Urothelium cell line (cell line): ENCODE data around the gene ATP8B3.
A peak's percentile ranks its signal among the peaks of the same experiment; 100 is the strongest.

Experiments used
- DNase-seq: peaks from one replicate; pipeline ENCODE4 v3.0.0; 2011; ENCODE audit warnings: low spot score, mixed read lengths
- FAIRE-seq: peaks from 2 replicates; lab custom pipeline; 2011; peaks lifted over from hg19 to GRCh38; lab: Jason Lieb, UNC

Gene ATP8B3

DNA sequence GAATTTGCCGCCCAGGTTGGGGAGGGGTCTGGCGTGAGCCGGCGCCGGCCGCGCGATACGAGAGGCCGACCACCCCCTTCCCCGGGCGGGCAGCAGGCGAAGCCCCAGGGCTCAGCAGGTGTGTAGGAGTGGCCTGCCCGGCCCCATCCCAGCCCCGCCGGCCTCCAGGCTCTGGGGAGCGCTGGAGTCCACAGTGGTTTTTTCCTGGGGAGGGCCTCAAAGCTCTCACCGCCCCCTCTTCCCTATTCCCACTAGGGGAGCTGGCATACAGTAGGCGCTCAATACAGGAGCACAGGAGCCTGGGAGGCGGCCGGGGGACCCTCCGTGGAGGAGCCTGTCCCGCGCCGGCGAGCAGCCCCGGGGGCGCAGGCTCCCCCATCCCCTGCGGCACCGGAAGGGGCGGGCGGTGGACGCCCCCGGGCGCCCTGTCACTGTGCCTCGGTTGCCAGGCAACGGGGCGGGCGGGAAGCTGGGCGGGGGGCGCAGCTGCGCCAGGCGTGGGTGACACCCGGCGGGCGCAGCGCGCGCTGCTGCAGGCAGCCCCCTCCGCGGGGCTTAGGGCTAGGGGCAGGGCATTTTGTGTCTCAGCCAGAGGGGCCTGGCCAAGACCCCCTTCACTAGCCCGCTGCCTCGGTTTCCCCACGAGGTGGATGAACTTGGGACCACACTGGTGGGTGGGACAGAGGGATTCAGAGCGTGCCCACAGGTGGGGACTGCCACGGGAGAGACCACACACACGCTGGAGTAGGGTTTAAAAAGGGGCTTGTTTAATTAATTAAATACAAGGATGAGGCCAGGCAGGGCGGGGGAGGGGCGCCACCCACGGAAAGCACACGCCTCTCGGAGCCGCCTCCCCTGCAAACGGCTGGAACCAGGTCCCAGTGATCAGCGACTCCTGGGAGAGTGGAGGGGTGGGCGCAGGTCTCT, 39.8 kb upstream of the ATP8B3 start:
- DNase-seq (no peak), FAIRE-seq (no peak)

GRCh38 chr19:1850809-1851653, 39.0 kb upstream of the ATP8B3 start:
- no peak for FAIRE-seq

GRCh38 chr19:1849886-1850398, 37.9 kb upstream of the ATP8B3 start:
- FAIRE-seq (no peak), DNase-seq (no peak)

More at GRCh38 chr19:1850809-1851653, 39.0 kb upstream of the ATP8B3 start:
- no peak for DNase-seq

DNA sequence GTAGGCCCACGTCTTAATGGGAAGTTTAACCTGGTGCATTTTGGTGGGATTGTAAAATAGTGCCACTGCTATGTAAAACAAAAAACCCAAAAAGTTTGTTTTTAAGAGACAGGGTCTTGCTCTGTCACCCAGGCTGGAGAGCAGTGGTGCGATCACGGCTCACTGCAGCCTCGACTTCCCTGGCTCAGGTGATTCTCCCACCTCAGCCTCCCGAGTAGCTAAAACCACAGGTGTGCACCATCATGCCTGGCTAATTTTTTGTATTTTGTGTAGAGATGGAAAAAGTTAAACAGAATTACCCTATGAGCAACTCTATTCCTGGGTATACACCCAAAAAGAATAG, 37.0 kb upstream of the ATP8B3 start:
- no peak for DNase-seq
- no peak for FAIRE-seq

GRCh38 chr19:1848399-1849131, 36.5 kb upstream of the ATP8B3 start, which contains the start of gene REXO1:
TSS of gene REXO1 (minus strand) at chr19:1848483. CDS start at chr19:1848358, 125 bp downstream.
- no peak for FAIRE-seq

DNA sequence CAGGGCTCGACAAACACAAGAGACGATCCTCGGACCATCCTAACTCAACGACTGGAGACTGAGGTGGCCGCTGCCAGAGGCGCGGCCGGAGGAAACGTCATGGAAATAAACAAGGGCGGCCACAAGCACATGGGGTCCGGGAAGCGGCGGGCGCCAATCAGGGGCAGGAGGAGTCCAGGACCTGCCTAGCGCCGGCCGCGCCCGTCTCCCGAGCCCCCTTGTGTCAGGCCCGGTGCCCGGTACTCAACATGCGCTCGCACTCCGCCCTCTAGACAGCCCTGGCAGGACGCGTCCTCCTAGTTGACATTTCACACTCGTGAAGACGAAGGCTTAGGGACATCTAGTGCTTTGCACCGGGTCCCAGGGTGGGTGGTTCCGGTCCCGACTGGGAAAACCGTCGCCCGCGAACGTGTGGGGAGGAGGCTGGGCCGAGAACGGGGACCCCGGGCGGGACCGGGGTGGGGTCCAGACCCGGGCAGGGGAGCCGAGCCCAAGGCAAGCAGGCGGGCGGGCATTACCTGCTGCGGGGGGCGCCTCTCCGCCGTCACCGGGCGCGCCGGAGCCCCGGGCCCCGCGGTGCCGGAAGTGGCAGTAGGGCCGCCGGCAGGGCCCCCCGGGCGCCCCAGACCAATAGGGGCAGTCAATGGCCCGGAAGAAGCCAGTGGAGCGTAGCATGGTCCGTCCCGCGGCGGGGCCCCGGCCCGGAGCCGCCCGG, 35.8 kb upstream of the ATP8B3 start:
- no peak for FAIRE-seq
- no peak for DNase-seq

More at GRCh38 chr19:1848399-1849131, 36.5 kb upstream of the ATP8B3 start, which contains the start of gene REXO1:
- DNase-seq = peak; percentile 82

- DNase-seq (no peak), FAIRE-seq (no peak)
These were observed 35.2 kb upstream of the ATP8B3 start for GRCh38 chr19:1847348-1847683.

DNA sequence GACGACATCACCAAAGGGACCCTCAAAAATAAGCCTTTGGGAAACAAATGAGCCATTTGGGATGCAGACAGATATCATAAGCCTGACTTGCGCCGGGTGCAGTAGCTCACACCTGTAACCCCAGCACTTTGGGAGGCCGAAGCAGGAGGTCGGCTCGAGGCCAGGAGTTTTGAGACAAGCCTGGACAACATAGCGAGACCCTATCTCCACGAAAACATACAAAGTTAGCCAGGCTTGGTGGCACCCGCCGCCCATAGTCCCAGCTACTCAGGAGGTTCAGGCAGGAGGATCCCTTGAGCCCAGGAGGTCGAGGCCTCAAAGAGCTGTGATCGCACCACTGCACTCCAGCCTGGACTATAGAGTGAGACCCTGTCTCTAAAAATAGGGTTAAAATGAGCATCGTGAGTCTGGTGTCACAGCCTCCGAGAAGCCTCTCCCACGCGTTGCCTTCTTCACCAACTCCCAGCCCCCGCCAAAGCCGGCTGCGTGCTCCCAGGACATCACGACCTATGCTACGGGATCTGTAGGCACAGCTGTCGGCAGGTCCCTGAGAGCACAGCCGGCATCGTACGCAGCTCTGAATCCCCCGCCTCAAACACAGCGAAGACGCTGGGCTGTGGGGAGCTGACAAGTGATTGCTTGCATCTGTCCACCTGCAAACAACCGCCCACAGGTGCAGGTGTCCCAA, 34.6 kb upstream of the ATP8B3 start:
- no peak for FAIRE-seq
- no peak for DNase-seq

DNA sequence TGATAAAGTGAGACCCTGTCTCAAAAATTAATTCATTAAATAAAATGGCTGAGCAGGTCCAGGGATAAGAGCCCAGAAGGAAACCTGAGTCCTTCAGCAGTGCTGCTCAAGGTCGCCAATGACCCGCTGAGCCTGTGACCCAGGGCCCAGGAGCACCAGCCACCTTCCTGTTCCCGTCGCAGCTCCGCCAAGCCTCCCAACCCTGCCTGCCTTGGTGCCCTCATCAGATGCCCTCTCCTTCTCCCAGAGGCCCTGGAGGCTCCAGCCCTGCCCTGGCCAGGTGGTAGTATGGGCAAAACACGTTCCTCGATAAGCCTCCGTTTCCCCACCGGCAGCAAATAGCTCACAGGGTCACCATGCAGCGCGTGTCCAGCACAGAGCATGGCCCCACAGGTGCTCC, 33.6 kb upstream of the ATP8B3 start:
- FAIRE-seq = no peak

DNA sequence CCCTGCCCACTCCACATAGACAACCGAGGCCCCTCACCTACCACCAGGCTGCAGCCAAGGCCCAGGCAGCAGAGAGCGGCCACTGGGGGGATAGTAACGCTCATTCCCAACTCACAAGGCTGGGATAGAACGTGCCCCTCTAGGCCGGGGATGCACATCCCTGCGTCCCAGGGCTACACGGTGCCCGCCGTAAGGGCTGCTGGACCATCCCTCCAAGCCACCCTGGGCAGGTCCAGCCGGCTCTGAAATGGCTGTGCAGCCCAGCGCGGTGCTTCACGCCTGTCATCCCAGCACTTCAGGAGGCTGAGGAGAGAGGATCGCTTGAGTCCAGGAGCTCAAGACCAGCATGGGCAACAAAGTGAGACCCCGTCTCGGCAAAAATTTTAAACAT, 33.0 kb upstream of the ATP8B3 start:
- FAIRE-seq = no peak
- no peak for DNase-seq

More for the DNA sequence above, 33.6 kb upstream of the ATP8B3 start:
- DNase-seq = no peak

GRCh38 chr19:1844513-1845124, 32.5 kb upstream of the ATP8B3 start:
- DNase-seq = no peak
- no peak for FAIRE-seq

DNA sequence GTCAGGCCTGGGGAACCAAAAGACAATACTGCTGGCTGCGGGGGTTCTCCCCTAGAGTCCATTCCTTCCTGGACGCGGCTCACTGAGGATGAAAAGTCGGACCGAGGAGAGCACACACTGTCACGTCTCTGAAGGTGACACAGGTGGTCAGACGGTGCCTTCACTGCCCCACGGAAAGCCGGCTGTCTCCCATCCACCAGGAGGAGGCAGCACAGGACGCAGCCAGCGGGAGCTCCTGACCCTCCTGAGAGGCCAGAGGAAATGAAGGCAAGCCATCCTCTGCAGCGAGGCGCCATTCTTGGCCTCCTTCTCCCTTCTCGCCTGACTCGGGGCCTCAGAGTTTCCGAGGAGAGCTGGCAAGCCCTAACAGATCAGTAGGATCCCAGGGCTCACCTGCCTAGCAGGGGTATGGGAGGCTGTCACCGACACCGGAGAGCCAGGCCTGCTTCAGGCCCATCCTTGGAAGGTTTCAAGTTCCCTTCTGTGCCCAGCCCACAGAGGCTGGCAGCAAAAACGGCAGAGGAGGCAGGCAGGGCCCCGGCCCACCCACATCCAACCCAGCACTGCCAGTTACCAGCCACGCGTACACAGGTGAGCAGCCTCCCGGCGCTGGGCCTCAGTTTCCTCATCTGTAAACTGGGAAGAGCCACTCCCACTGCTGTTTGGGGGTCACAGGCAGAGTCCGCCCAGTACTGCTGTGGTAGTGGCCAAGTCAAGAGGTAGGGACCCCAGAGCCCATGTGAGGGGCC, 31.7 kb upstream of the ATP8B3 start:
- FAIRE-seq = no peak

DNA sequence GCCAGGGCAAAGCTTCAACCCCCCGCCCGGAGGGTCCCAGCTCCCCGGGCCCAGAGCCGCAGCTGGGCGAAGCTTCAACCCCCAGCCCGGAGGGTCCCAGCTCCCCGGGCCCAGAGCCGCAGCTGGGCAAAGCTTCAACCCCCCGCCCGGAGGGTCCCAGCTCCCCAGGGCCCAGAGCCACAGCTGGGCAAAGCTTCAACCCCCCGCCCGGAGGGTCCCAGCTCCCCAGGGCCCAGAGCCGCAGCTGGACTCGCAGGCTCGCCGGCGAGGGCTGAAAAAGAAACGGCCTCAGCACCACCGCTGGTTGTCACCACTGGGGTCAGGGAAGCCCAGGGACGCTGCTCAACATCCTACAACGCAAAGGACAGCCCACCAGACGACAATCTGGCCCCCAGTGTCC, 31.0 kb upstream of the ATP8B3 start:
- DNase-seq = no peak
- no peak for FAIRE-seq

More for the DNA sequence above, 31.7 kb upstream of the ATP8B3 start:
- DNase-seq = no peak

DNA sequence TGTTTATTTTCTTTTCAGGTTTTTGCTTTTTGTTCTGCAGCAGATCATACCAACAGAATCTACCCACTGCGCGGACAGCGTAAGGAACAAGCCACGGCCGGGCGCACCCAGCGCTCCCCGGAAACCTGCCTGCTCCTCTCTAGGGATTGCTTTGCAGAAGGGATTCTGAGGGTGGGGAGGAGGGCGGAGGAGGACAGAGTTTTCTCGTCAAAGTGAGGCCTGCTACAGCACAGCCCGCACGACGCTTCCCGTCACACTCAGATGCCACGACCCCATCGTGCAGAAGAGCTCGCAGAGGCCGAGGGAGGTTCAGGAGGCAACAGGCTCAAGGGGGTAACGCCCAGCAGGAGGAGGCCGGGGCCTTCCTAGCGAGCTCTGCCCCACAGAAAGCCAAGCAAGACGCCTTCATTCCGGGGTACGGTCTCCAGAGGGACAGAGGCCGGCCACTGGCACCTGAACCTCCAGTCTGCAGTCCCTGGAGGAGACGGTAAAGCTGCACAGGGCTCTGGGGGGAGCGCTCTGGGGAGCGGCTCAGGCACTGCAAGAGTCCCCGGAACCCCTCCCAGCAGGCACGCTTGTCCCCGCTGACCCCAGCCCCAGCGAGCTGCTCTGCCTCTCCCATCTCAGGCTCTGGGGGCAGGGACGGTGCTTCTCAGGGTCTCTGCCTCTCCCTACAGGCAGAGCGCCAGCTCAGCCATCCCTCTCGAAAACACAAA, 29.3 kb upstream of the ATP8B3 start:
- FAIRE-seq = no peak

DNA sequence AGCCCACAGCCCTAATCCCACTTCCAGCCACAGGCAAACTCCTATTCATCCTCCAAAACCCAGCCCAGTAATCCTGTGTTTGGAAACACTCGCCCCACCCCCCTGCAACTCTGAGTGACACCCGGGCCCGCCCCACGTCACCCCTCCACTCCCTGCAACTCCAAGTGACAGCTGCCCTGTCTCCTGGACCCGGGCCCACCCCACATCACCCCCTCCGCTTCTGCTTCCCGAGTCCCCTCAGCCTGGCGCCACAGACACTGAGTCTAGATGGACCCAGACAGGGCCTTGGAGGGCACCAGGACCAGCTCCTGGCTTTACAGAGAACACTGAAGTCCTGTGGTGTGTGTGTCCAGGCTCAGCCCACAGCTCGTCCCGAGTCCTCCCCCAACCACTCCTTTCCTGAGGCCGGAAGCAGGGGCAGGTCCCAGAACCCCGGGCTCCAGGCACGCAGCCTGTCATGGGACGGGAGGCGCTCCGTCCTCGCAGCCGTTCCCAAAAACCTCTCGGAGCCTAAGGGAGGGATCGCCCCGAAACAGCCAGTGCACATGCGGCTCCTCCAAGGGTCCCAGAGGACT, 28.6 kb upstream of the ATP8B3 start:
- no peak for FAIRE-seq

More for the DNA sequence above, 29.3 kb upstream of the ATP8B3 start:
- no peak for DNase-seq

DNA sequence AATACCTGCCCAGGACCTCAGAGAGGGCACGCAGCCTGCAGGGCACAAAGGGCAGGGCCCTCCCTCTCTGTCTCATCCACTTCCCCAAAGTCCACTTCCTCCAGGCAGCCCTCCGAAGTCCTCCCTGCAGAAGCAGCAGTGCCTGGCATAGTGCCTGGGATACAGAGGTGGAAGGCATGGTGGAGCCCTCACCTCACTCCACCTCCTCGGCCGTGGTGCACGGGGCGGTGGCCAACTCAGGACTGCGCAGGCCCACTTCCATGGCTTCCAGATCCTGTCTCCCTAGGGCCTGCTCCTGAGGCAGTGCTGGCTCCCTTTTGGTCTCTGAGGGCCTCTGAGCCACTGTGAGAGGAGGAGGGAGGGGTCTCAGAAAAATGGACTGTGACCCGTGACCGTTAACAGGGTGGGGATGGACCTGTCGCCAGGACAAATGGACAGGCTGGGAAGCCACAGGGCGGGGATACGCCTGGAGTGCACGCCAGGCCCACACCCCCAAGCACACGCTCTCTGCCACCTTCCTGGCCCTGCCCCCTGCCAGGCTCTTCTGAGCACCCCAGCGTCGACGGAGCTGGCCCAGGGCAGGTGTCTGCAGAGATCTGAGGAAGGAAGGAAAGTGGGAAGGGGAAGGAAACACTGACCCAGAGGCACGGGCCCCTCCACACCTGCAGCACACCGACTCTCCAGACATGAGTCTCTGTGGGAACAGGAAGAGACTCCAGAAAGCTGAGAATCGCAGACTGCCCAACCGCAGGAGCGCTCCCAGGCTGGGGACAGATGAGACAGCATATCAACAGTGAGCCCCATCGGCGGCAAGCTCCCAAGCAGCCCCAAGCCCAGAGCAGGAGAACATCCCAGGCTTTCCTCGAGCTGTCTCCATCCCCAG, 27.8 kb upstream of the ATP8B3 start:
- FAIRE-seq (no peak), DNase-seq (no peak)

More for the DNA sequence above, 28.6 kb upstream of the ATP8B3 start:
- no peak for DNase-seq
